PC-3 (cell line): Measurements from ENCODE around the gene SNTG2.

Source experiments
- EZH2 ChIP-seq: fragments of 300-600 bp; sonication (generic); IDR thresholded peaks from one replicate; pipeline ENCODE4 v1.6.1; 2017; ENCODE audit warnings: antibody characterized with exemption, mild to moderate bottlenecking, low read length; ENCODE audit not compliant: unreplicated experiment
- TF ChIP-seq, protein P1 (sequence below): fragments of 300-600 bp; sonication (generic); conservative IDR thresholded peaks from 2 replicates; pipeline ENCODE4 v1.5.1; 2017; ENCODE audit warnings: antibody characterized with exemption, low read depth, mild to moderate bottlenecking, low read length

GRCh38 chr2:1307670-1308069 lies 357.0 kb downstream of the SNTG2 start:
- TF ChIP-seq, protein P1, sequence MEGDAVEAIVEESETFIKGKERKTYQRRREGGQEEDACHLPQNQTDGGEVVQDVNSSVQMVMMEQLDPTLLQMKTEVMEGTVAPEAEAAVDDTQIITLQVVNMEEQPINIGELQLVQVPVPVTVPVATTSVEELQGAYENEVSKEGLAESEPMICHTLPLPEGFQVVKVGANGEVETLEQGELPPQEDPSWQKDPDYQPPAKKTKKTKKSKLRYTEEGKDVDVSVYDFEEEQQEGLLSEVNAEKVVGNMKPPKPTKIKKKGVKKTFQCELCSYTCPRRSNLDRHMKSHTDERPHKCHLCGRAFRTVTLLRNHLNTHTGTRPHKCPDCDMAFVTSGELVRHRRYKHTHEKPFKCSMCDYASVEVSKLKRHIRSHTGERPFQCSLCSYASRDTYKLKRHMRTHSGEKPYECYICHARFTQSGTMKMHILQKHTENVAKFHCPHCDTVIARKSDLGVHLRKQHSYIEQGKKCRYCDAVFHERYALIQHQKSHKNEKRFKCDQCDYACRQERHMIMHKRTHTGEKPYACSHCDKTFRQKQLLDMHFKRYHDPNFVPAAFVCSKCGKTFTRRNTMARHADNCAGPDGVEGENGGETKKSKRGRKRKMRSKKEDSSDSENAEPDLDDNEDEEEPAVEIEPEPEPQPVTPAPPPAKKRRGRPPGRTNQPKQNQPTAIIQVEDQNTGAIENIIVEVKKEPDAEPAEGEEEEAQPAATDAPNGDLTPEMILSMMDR, result no peak
- TF ChIP-seq EZH2, result no peak
